Amygdala (tissue), 56 donors: Measurements from ENCODE around the gene SERPINE1.

ENCODE experiments used
- DNase-seq, 56 donors: peaks; one replicate each; lab custom pipeline; 2025; lab: John Stamatoyannopoulos, UW

SERPINE1 gene

GRCh38 chr7:101185258-101185839 lies 58.4 kb downstream of the SERPINE1 start:
- DNase-seq, result peak in 3 of 56 donors; percentile 6 to 20 (median 8)

- DNase-seq, result no peak
Measured at GRCh38 chr7:101186194-101186593, 59.3 kb downstream of the SERPINE1 start.

- no peak for DNase-seq
Measured at GRCh38 chr7:101186844-101187428, 60.0 kb downstream of the SERPINE1 start.
